ENCODE measurements around the gene TTC39B.
"Not testable (repeated sequence)": the region's sequence is repeated elsewhere in the genome, so short reads cannot be mapped to it uniquely, and the experiment has no call there.

The TTC39B gene

GRCh38 chr9:15243081-15243480 is 63.9 kb downstream of the TTC39B start:
- DNase-seq (ENCODE audit: extremely low spot score), result no peak
- TF ChIP-seq CTCF (IDR thresholded peaks at IDR 0.05; ENCODE audit: control extremely low read depth, extremely low read depth, low read depth, missing control alignments), result no peak
- ChIA-PET CTCF (interaction anchor here (1.2 kb wide), 1 partner anchor 32 kb away, joined by 5 read pairs; no protein-coding TSS in a partner anchor), POLR2A (no interaction called here)

GRCh38 chr9:15240927-15241326 is 66.1 kb downstream of the TTC39B start:
- CTCF ChIA-PET, result no interaction called here
- POLR2A ChIA-PET, result no interaction called here
- DNase-seq (ENCODE audit: extremely low spot score), result no peak
- no peak for TF ChIP-seq CTCF (IDR thresholded peaks at IDR 0.05; ENCODE audit: control extremely low read depth, extremely low read depth, low read depth, missing control alignments)

GRCh38 chr9:15239816-15240215 is 67.2 kb downstream of the TTC39B start:
- POLR2A ChIA-PET, result no interaction called here
- TF ChIP-seq CTCF (IDR thresholded peaks at IDR 0.05; ENCODE audit: control extremely low read depth, extremely low read depth, low read depth, missing control alignments), result no peak
- no peak for DNase-seq (ENCODE audit: extremely low spot score)
- CTCF ChIA-PET, result interaction anchor here (1.3 kb wide), 1 partner anchor 29 kb away, joined by 3 read pairs; no protein-coding TSS in a partner anchor

GRCh38 chr9:15238646-15239045 is 68.4 kb downstream of the TTC39B start:
- no peak for DNase-seq (ENCODE audit: extremely low spot score)
- POLR2A ChIA-PET, result no interaction called here
- TF ChIP-seq CTCF (IDR thresholded peaks at IDR 0.05; ENCODE audit: control extremely low read depth, extremely low read depth, low read depth, missing control alignments), result no peak
- CTCF ChIA-PET, result interaction anchor here (1.3 kb wide), 1 partner anchor 28 kb away, joined by 3 read pairs; no protein-coding TSS in a partner anchor

GRCh38 chr9:15235658-15236057 is 71.4 kb downstream of the TTC39B start:
- ChIA-PET CTCF (no interaction called here), POLR2A (no interaction called here)
- no peak for TF ChIP-seq CTCF (IDR thresholded peaks at IDR 0.05; ENCODE audit: control extremely low read depth, extremely low read depth, low read depth, missing control alignments)
- DNase-seq (ENCODE audit: extremely low spot score), result no peak

GRCh38 chr9:15233941-15234490 is 73.0 kb downstream of the TTC39B start:
- POLR2A ChIA-PET; DNase-seq (ENCODE audit: extremely low spot score); CTCF ChIA-PET: not testable (repeated sequence)

GRCh38 chr9:15232706-15233280 is 74.2 kb downstream of the TTC39B start:
- POLR2A ChIA-PET; DNase-seq (ENCODE audit: extremely low spot score): not testable (repeated sequence)
- CTCF ChIA-PET, result interaction anchor here (1.2 to 2.4 kb wide), 6 partner anchors 11 to 184 kb away, joined by 3 to 25 read pairs (median 6); no protein-coding TSS in a partner anchor

Measured in GM10248 (cell line).